Gastroesophageal sphincter (tissue), 4 donors: Measurements from ENCODE around the gene KCNT1. TPM values are rescaled to one million over a fixed set of nuclear protein-coding genes. Genes with fewer than 3 reads are reported as not detected.

Experiments used
- ATAC-seq: fragments of 150-250 bp; one replicate; pipeline ENCODE4 v1.9.1; 2016; ENCODE audit warnings: mild to moderate bottlenecking, moderate library complexity
- H3K27ac ChIP-seq, 4 donors: fragments of 200-600 bp; sonication (generic) in 3 of 4; 1 replicate in 3 of 4; 2 replicates in 1 of 4; pipeline ENCODE4 v1.5.1; 2016 to 2019
- H3K27me3 ChIP-seq: fragments of 200-600 bp; sonication (generic); one replicate; pipeline ENCODE4 v1.5.1; 2019
- H3K36me3 ChIP-seq, 2 donors: fragments of 200-600 bp; sonication (generic); one replicate each; pipeline ENCODE4 v1.5.1; 2019; ENCODE audit warnings: control low read depth in 1 of 2
- H3K4me1 ChIP-seq, 3 donors: fragments of 200-600 bp; sonication (generic); 1 replicate in 2 of 3; 2 replicates in 1 of 3; pipeline ENCODE4 v1.5.1; 2016 to 2019; ENCODE audit warnings: control low read depth in 2 of 3
- H3K4me3 ChIP-seq, 2 donors: fragments of 200-600 bp; sonication (generic); one replicate each; pipeline ENCODE4 v1.5.1; 2019; ENCODE audit warnings: mild to moderate bottlenecking in 1 of 2, moderate library complexity in 1 of 2
- H3K9me3 ChIP-seq, 3 donors: fragments of 200-600 bp; sonication (generic); one replicate each; pipeline ENCODE4 v1.5.1; 2017 to 2019; ENCODE audit warnings: control low read depth in 2 of 3
- CTCF ChIP-seq, 4 experiments: fragments of 200-600 bp in 2 of 4; fragments of 450-650 bp in 2 of 4; sonication (generic) in 1 of 4; IDR thresholded peaks; one replicate each; pipeline ENCODE4 v1.5.1; 2017 to 2019; ENCODE audit warnings: antibody characterized with exemption in 4 of 4, mild to moderate bottlenecking in 2 of 4, moderate library complexity in 2 of 4
- EP300 ChIP-seq: sonication (generic); formaldehyde crosslinking; IDR thresholded peaks from one replicate; pipeline ENCODE4 v1.6.1; 2017; ENCODE audit warnings: antibody characterized with exemption, mild to moderate bottlenecking
- POLR2A ChIP-seq, 2 donors: fragments of 450-650 bp; IDR thresholded peaks; one replicate each; pipeline ENCODE4 v1.6.1; 2017; ENCODE audit warnings: antibody characterized with exemption in 2 of 2, mild to moderate bottlenecking in 2 of 2, moderate library complexity in 1 of 2
- POLR2AphosphoS5 ChIP-seq: sonication (generic); formaldehyde crosslinking; IDR thresholded peaks from one replicate; pipeline ENCODE4 v1.6.1; 2017; ENCODE audit warnings: antibody characterized with exemption
- WGBS, 2 donors: methylation state at CpG; one replicate each; pipeline ENCODE4 v1.1.5; 2018; ENCODE audit warnings: low coverage in 1 of 2; 5-methylcytosine and 5-hydroxymethylcytosine counted together
- total RNA-seq, 4 donors: library from RNA; depleted of rRNA; stranded (reverse); fragments of >200 nt; gene quantifications; one replicate each; pipeline ENCODE4 v1.1.0, GENCODE V29; 2016

KCNT1 gene
- total RNA-seq, 4 donors from 2014 or later = 0.19 TPM; not detected in 3

- ATAC-seq = no peak
These were observed 137.5 kb downstream of the KCNT1 start for GRCh38 chr9:135839516-135839915.

GRCh38 chr9:135840107-135840506 is 138.1 kb downstream of the KCNT1 start:
- TF ChIP-seq POLR2AphosphoS5 (no peak), EP300 (no peak), POLR2A (IDR thresholded peaks at IDR 0.05) (no peak), CTCF (IDR thresholded peaks at IDR 0.05) (no peak)
- ATAC-seq = no peak
- no peaks in the 10 kb centered on the region for H3K4me1 ChIP-seq
- no peak overlapping the region for H3K4me3 ChIP-seq
- WGBS, 2 donors = no CpG with 5 or more reads among the region's 9 CpGs
- peaks cover 0 to 6% (median 0%) of the 10 kb centered on the region in 3 donors for H3K9me3 ChIP-seq
- H3K27ac ChIP-seq = no peak overlapping the region
- no peaks in the 10 kb centered on the region for H3K27me3 ChIP-seq
- H3K36me3 ChIP-seq = peaks cover 0 to 34% of the 10 kb centered on the region in 2 donors

More at GRCh38 chr9:135839516-135839915, 137.5 kb downstream of the KCNT1 start:
- no peaks in the 10 kb centered on the region for H3K4me1 ChIP-seq
- WGBS, 2 donors = 100% methylated on average over 1 to 2 of the region's 11 CpGs
- H3K27ac ChIP-seq = no peak overlapping the region
- H3K27me3 ChIP-seq = no peaks in the 10 kb centered on the region
- H3K36me3 ChIP-seq = peaks cover 0 to 40% of the 10 kb centered on the region in 2 donors
- TF ChIP-seq POLR2A (IDR thresholded peaks at IDR 0.05) (no peak), POLR2AphosphoS5 (no peak), EP300 (no peak)
- H3K9me3 ChIP-seq = peaks cover 0 to 4% (median 0%) of the 10 kb centered on the region in 3 donors
- no peak overlapping the region for H3K4me3 ChIP-seq

- Histone ChIP-seq H3K36me3 (peaks cover 0 to 29% of the 10 kb centered on the region in 2 donors), H3K4me1 (no peaks in the 10 kb centered on the region), H3K9me3 (peaks cover 0 to 6% (median 0%) of the 10 kb centered on the region in 3 donors), H3K27ac (no peak overlapping the region), H3K4me3 (no peak overlapping the region), H3K27me3 (no peaks in the 10 kb centered on the region)
- 94% methylated on average over 6 of the region's 7 CpGs; no CpG with 5 or more reads in 1 of the 2 donors for WGBS, 2 donors
- TF ChIP-seq CTCF (IDR thresholded peaks at IDR 0.05) = no peak
- no peak for TF ChIP-seq POLR2A (IDR thresholded peaks at IDR 0.05)
- TF ChIP-seq EP300 = no peak
- no peak for TF ChIP-seq POLR2AphosphoS5
- ATAC-seq = no peak
These were observed 138.6 kb downstream of the KCNT1 start for GRCh38 chr9:135840539-135840938.

Other genes starting within 250 kb of the KCNT1 start
- 10 to 100 TPM; 10.9 to 25.0 (median 14.4) TPM for gene PPP1R26, start 222.4 kb upstream of the KCNT1 start, total RNA-seq
- gene MRPS2, start 201.5 kb upstream of the KCNT1 start, total RNA-seq = 10 to 100 TPM; 21.4 to 37.6 (median 25.6) TPM
- gene LCN1, start 180.7 kb upstream of the KCNT1 start, total RNA-seq = not detected
- gene OBP2A, start 156.1 kb upstream of the KCNT1 start, total RNA-seq = not detected
- gene PAEP, start 140.4 kb upstream of the KCNT1 start, total RNA-seq = not detected
- not detected for gene GLT6D1, start 62.6 kb upstream of the KCNT1 start, total RNA-seq
- not detected for gene LCN9, start 38.9 kb upstream of the KCNT1 start, total RNA-seq
- gene SOHLH1, start 2.7 kb upstream of the KCNT1 start, total RNA-seq = not detected
- gene CAMSAP1, start 205.4 kb downstream of the KCNT1 start, total RNA-seq = 10 to 100 TPM; 27.5 to 49.2 (median 28.2) TPM